ENCODE data around the gene EHBP1L1. TPM values are rescaled to one million over a fixed set of nuclear protein-coding genes. Genes with fewer than 3 reads are reported as not detected.

The EHBP1L1 gene
- total RNA-seq, 2 donors from 2014 or later, result 286 to 395 TPM

DNA sequence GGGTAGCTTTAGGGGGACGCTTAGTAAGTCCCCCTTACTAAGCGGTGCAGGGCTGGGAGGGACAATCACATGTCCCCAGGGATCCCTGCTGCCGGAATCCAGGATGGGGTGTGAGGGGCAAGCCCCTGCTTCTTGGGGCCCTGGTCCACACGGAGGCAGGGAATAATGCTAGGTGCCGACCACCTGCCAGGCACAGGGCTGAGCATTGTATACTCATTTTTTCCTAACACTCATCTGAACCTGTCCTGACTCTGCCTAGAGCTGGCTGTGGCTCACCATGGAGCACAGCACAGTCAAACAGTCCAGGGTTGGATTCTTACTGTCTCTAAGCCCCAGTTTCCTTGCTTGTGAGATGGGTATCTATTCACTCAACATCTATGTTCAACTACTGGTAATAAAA, 16.3 kb upstream of the EHBP1L1 start:
- Histone ChIP-seq H3K4me1 (ENCODE audit: control insufficient read depth in 1 of 2, low read depth in 2 of 2) (peaks cover 39 to 65% of the 10 kb centered on the region in 2 donors), H3K36me3 (no peaks in the 10 kb centered on the region), H3K27me3 (replicated peaks; ENCODE audit: insufficient read depth) (no peaks in the 10 kb centered on the region), H3K27ac (peak overlapping the region; percentile 96 to 99), H3K9me3 (no peaks in the 10 kb centered on the region), H3K4me3 (peak overlapping the region; percentile 80)
- no peak for DNase-seq (ENCODE audit: low spot score)
- TF ChIP-seq CTCF (IDR thresholded peaks at IDR 0.05), result no peak
- ATAC-seq (ENCODE audit: insufficient number of reproducible peaks, low FRiP score, low read depth), result no peak

DNA sequence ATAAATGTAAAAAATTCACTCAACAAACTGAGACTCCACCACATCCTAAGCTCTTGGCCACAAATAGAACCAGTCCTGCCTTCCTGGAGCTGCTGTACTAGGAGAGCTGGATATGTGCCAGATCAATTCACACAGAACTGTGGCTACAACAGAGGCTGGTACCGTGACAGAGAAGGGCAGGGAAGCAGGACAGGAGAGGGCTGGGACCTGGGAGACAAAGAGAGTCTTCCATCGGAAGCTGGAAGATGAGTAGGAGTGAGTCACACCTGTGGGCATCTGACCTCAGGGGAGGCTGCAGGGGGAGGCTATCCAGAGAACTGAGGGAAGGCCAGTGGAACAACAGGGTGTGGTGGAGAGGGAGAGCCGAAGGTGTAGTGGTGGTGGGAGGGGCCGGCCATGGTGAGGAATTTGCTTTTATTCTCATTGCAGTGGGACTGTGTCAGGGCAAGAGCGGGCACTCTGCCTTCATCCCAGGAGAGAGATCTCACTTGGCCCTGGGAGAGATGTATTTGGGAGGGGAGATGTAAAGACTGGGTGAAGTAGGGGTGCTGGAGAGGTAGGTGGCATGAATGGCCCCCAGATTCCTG, 15.8 kb upstream of the EHBP1L1 start:
- Histone ChIP-seq H3K4me3 (peak overlapping the region; percentile 13), H3K36me3 (no peaks in the 10 kb centered on the region), H3K27ac (peak overlapping the region; percentile 96 to 99), H3K27me3 (replicated peaks; ENCODE audit: insufficient read depth) (no peaks in the 10 kb centered on the region), H3K4me1 (ENCODE audit: control insufficient read depth in 1 of 2, low read depth in 2 of 2) (peaks cover 36 to 60% of the 10 kb centered on the region in 2 donors), H3K9me3 (no peaks in the 10 kb centered on the region)
- DNase-seq (ENCODE audit: low spot score) (peak; percentile 30), ATAC-seq (ENCODE audit: insufficient number of reproducible peaks, low FRiP score, low read depth) (no peak)
- TF ChIP-seq CTCF (IDR thresholded peaks at IDR 0.05), result no peak

DNA sequence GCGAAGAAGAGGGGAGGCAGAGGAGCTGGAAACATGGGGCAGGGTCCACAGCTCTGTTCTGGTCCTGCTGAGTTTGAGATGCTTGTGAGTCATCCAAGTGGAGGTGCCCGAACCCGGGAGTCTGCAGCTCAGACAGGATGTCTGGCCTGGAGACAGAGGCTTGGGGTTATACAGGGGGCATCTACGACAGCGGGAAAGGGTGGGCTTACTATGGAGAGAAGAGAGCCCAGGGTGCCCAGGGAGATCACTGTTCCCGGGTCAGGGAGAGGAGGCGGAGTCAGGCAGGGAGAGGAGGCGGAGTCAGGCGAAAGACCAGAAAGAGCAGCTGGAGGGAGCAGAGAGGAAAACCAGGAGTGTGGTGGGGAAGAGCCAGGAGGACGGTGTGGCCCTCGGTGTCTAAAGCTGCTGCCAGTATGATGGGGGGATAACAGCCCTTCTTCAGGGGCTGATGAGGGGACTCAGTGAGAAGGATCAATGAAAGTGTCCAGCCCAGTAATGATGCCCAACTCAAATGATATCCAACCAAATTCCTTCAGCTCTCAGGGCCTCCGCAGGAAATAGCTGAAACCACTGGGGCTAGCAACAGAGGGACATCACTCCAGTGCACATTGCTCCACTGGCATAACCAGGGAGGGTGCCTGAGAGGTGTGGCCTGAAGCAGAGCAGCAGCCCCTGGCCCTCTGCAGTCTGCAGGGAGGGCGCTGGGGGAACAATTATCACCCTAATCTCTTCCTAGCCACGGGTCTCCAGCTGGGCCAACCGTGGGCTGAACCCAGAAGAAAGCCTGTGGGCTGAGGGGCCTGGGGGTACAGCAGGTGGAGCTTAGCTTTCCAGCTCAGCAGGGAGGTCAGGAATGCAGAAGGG, 15.1 kb upstream of the EHBP1L1 start:
- DNase-seq (ENCODE audit: low spot score) (peak; percentile 17), ATAC-seq (ENCODE audit: insufficient number of reproducible peaks, low FRiP score, low read depth) (no peak)
- H3K4me3 ChIP-seq, result peak overlapping the region; percentile 13
- peaks cover 28 to 58% of the 10 kb centered on the region in 2 donors for H3K4me1 ChIP-seq (ENCODE audit: control insufficient read depth in 1 of 2, low read depth in 2 of 2)
- peak overlapping the region; percentile 96 to 99 for H3K27ac ChIP-seq
- no peaks in the 10 kb centered on the region for H3K36me3 ChIP-seq
- no peak for TF ChIP-seq CTCF (IDR thresholded peaks at IDR 0.05)
- no peaks in the 10 kb centered on the region for H3K27me3 ChIP-seq (replicated peaks; ENCODE audit: insufficient read depth)
- no peaks in the 10 kb centered on the region for H3K9me3 ChIP-seq

- ATAC-seq (ENCODE audit: insufficient number of reproducible peaks, low FRiP score, low read depth) (no peak), DNase-seq (ENCODE audit: low spot score) (no peak)
- Histone ChIP-seq H3K27ac (peak overlapping the region; percentile 96 to 99), H3K4me3 (no peak overlapping the region), H3K36me3 (no peaks in the 10 kb centered on the region), H3K4me1 (ENCODE audit: control insufficient read depth in 1 of 2, low read depth in 2 of 2) (peaks cover 23 to 58% of the 10 kb centered on the region in 2 donors), H3K27me3 (replicated peaks; ENCODE audit: insufficient read depth) (no peaks in the 10 kb centered on the region), H3K9me3 (no peaks in the 10 kb centered on the region)
- TF ChIP-seq CTCF (IDR thresholded peaks at IDR 0.05), result no peak
Observed at GRCh38 chr11:65562020-65562419, 13.8 kb upstream of the EHBP1L1 start.

DNA sequence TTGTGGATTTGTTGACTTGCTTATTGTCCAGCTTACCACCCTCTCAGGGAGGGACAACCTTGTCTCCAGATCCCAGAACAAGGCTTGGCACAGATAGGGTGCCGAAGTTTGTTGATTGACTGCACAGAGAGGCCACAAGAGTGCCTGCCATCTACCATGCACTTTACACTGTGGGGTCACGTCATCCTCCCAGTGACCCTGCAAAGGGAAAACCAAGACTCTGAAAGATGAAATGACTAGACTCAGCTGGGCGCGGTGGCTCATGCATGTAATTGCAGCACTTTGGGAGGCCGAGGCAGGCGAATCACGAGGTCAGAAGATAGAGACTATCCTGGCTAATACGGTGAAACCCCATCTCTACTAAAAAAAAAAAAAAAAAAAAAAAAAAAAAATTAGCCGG, 13.1 kb upstream of the EHBP1L1 start:
- ATAC-seq (ENCODE audit: insufficient number of reproducible peaks, low FRiP score, low read depth) (no peak), DNase-seq (ENCODE audit: low spot score) (no peak)
- no peaks in the 10 kb centered on the region for H3K36me3 ChIP-seq
- H3K27ac ChIP-seq, result no peak overlapping the region
- H3K9me3 ChIP-seq, result no peaks in the 10 kb centered on the region
- H3K4me3 ChIP-seq, result no peak overlapping the region
- no peak for TF ChIP-seq CTCF (IDR thresholded peaks at IDR 0.05)
- H3K27me3 ChIP-seq (replicated peaks; ENCODE audit: insufficient read depth), result no peaks in the 10 kb centered on the region
- H3K4me1 ChIP-seq (ENCODE audit: control insufficient read depth in 1 of 2, low read depth in 2 of 2), result peaks cover 23 to 61% of the 10 kb centered on the region in 2 donors
